ENCODE measurements around the gene HBZ. TPM values are rescaled to one million over a fixed set of nuclear protein-coding genes. Genes with fewer than 3 reads are reported as not detected.

The HBZ gene
- total RNA-seq, 1 donor = not detected

GRCh38 chr16:192686-193085, 40.2 kb downstream of the HBZ start:
- Histone ChIP-seq H4K20me1 (ENCODE audit: insufficient read depth, low read length) (peaks cover 29% of the 10 kb centered on the region), H3K27me3 (ENCODE audit: insufficient read depth, low read length) (no peaks in the 10 kb centered on the region), H3K9me3 (ENCODE audit: low read depth, low read length) (no peaks in the 10 kb centered on the region), H3K4me2 (ENCODE audit: insufficient read depth, low read length) (no peak overlapping the region), H3K4me1 (ENCODE audit: insufficient read depth, low read length) (peaks cover 4% of the 10 kb centered on the region), H3K4me3 (ENCODE audit: insufficient read depth, low read length) (no peak overlapping the region), H3K79me2 (ENCODE audit: insufficient read depth, low read length) (peaks cover 7% of the 10 kb centered on the region), H2AFZ (ENCODE audit: low read length) (no peak overlapping the region), H3K27ac (ENCODE audit: low read depth, low read length) (no peak overlapping the region), H3K36me3 (ENCODE audit: insufficient read depth, low read length) (peaks cover 86% of the 10 kb centered on the region)
- no peak for TF ChIP-seq CTCF (IDR thresholded peaks at IDR 0.05; ENCODE audit: extremely low read depth, low read depth, low read length)
- DNase-seq (ENCODE audit: insufficient read length, low spot score, missing footprints) = peak; percentile 73

GRCh38 chr16:193441-193840, 41.0 kb downstream of the HBZ start:
- Histone ChIP-seq H2AFZ (ENCODE audit: low read length) (no peak overlapping the region), H3K27me3 (ENCODE audit: insufficient read depth, low read length) (no peaks in the 10 kb centered on the region), H3K27ac (ENCODE audit: low read depth, low read length) (no peak overlapping the region), H3K36me3 (ENCODE audit: insufficient read depth, low read length) (peaks cover 83% of the 10 kb centered on the region), H3K9me3 (ENCODE audit: low read depth, low read length) (no peaks in the 10 kb centered on the region), H3K4me1 (ENCODE audit: insufficient read depth, low read length) (peaks cover 4% of the 10 kb centered on the region), H3K4me3 (ENCODE audit: insufficient read depth, low read length) (no peak overlapping the region), H3K79me2 (ENCODE audit: insufficient read depth, low read length) (peaks cover 7% of the 10 kb centered on the region), H3K4me2 (ENCODE audit: insufficient read depth, low read length) (no peak overlapping the region), H4K20me1 (ENCODE audit: insufficient read depth, low read length) (peaks cover 30% of the 10 kb centered on the region)
- TF ChIP-seq CTCF (IDR thresholded peaks at IDR 0.05; ENCODE audit: extremely low read depth, low read depth, low read length) = no peak
- no peak for DNase-seq (ENCODE audit: insufficient read length, low spot score, missing footprints)

- Histone ChIP-seq H3K27me3 (ENCODE audit: insufficient read depth, low read length) (no peaks in the 10 kb centered on the region), H3K4me3 (ENCODE audit: insufficient read depth, low read length) (no peak overlapping the region), H2AFZ (ENCODE audit: low read length) (no peak overlapping the region), H3K4me1 (ENCODE audit: insufficient read depth, low read length) (peaks cover 4% of the 10 kb centered on the region), H3K27ac (ENCODE audit: low read depth, low read length) (no peak overlapping the region), H3K36me3 (ENCODE audit: insufficient read depth, low read length) (peaks cover 81% of the 10 kb centered on the region), H3K79me2 (ENCODE audit: insufficient read depth, low read length) (peaks cover 7% of the 10 kb centered on the region), H4K20me1 (ENCODE audit: insufficient read depth, low read length) (peaks cover 22% of the 10 kb centered on the region), H3K9me3 (ENCODE audit: low read depth, low read length) (no peaks in the 10 kb centered on the region), H3K4me2 (ENCODE audit: insufficient read depth, low read length) (no peak overlapping the region)
- peak; percentile 86 for DNase-seq (ENCODE audit: insufficient read length, low spot score, missing footprints)
- no peak for TF ChIP-seq CTCF (IDR thresholded peaks at IDR 0.05; ENCODE audit: extremely low read depth, low read depth, low read length)
These were observed 42.1 kb downstream of the HBZ start for GRCh38 chr16:194516-194915.

DNA sequence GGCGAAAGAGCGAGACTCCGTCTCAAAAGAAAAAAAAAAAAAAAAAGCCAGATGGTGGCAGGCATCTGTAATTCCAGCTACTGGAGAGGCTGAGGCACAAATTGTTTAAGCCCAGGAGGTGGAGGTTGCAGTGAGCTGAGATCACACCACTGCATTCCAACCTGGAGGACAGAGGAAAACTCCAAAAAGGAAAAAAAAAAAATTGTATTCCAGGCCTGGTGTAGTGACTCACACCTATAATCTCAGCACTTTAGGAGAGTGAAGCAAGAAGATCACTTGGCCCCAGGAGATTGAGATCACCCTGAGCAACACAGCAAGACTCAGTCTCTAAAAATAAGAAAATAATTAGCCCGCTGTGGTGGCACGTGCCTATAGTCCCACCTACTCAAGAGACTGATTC, 47.9 kb downstream of the HBZ start:
- no peak for TF ChIP-seq CTCF (IDR thresholded peaks at IDR 0.05; ENCODE audit: extremely low read depth, low read depth, low read length)
- peak overlapping the region; percentile 70 for H3K27ac ChIP-seq (ENCODE audit: low read depth, low read length)
- DNase-seq (ENCODE audit: insufficient read length, low spot score, missing footprints) = no peak
- H3K4me3 ChIP-seq (ENCODE audit: insufficient read depth, low read length) = no peak overlapping the region
- no peak overlapping the region for H2AFZ ChIP-seq (ENCODE audit: low read length)
- no peaks in the 10 kb centered on the region for H3K9me3 ChIP-seq (ENCODE audit: low read depth, low read length)
- H3K79me2 ChIP-seq (ENCODE audit: insufficient read depth, low read length) = peaks cover 12% of the 10 kb centered on the region
- peaks cover 4% of the 10 kb centered on the region for H3K4me1 ChIP-seq (ENCODE audit: insufficient read depth, low read length)
- peaks cover 67% of the 10 kb centered on the region for H3K36me3 ChIP-seq (ENCODE audit: insufficient read depth, low read length)
- H3K27me3 ChIP-seq (ENCODE audit: insufficient read depth, low read length) = no peaks in the 10 kb centered on the region
- H4K20me1 ChIP-seq (ENCODE audit: insufficient read depth, low read length) = peaks cover 20% of the 10 kb centered on the region
- no peak overlapping the region for H3K4me2 ChIP-seq (ENCODE audit: insufficient read depth, low read length)
